ENCODE measurements around the gene FECH. TPM values are rescaled to one million over a fixed set of nuclear protein-coding genes. Genes with fewer than 3 reads are reported as not detected.

The FECH gene
- total and polyA plus RNA-seq, 10 of the 15 experiments (the other 5 are each of a cell fraction or from before 2014, with no cell fraction given): 9.9 to 50.0 (median 30.1) TPM

DNA sequence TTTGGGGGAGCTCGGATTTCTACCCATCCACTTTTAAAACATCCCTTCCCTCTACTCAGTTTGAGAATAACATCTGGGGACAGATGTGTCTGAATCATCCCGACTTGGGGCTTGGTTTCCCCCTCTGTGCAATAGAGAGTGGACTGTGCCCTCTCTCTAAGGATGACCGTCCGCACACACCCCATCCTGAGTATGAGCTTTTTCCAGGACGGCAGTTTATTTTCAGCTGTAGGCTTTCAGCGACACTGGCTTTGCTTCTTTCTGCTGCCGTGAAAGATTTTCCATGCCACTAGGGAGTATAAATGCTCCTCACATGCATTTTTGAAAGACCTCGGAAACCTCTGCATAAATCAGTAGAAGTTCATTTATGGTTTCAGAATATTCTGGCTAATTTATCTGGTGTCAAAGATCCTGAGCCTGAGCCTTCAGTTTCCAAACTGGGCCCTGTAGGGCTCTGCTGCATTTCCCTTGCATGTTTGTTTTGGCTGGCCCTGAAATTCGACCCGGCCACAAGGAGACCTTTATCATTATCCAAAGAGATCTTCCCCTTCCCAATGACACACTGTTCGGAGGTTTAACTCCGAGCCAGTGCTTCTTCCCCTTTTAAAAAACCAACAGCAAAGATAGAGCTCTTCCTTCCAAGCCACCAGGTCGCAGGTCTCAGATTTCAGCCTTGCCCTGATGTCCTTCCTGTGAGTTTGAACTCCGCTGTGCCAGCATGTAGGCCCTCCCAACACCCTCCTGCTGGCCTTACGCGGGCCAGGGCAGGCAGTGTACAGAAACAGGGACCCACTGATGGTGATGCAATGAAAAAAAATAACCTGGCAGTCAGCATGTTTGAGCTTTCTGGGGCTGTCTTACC is 53.3 kb downstream of the FECH start:
- no peaks in the 10 kb centered on the region; a peak in 1 of 4 replicates for H3K27me3 ChIP-seq (replicated peaks in 1 of 2; ENCODE audit: control insufficient read depth in 2 of 2, insufficient read depth in 2 of 2, low read length in 1 of 2)
- DNase-seq (ENCODE audit: low read depth, low spot score): no peak
- TF ChIP-seq SMAD1 (IDR thresholded peaks at IDR 0.05; ENCODE audit: low read depth, partially characterized antibody): no peak
- no peak for TF ChIP-seq NR2F1 (conservative IDR thresholded peaks at IDR 0.05)
- no peak for TF ChIP-seq RELA (IDR thresholded peaks at IDR 0.05; ENCODE audit: borderline replicate concordance, partially characterized antibody)
- TF ChIP-seq HDAC2 (IDR thresholded peaks at IDR 0.05): no peak
- no peak for TF ChIP-seq ZNF207 (IDR thresholded peaks at IDR 0.05; ENCODE audit: borderline replicate concordance)
- TF ChIP-seq, protein P1, sequence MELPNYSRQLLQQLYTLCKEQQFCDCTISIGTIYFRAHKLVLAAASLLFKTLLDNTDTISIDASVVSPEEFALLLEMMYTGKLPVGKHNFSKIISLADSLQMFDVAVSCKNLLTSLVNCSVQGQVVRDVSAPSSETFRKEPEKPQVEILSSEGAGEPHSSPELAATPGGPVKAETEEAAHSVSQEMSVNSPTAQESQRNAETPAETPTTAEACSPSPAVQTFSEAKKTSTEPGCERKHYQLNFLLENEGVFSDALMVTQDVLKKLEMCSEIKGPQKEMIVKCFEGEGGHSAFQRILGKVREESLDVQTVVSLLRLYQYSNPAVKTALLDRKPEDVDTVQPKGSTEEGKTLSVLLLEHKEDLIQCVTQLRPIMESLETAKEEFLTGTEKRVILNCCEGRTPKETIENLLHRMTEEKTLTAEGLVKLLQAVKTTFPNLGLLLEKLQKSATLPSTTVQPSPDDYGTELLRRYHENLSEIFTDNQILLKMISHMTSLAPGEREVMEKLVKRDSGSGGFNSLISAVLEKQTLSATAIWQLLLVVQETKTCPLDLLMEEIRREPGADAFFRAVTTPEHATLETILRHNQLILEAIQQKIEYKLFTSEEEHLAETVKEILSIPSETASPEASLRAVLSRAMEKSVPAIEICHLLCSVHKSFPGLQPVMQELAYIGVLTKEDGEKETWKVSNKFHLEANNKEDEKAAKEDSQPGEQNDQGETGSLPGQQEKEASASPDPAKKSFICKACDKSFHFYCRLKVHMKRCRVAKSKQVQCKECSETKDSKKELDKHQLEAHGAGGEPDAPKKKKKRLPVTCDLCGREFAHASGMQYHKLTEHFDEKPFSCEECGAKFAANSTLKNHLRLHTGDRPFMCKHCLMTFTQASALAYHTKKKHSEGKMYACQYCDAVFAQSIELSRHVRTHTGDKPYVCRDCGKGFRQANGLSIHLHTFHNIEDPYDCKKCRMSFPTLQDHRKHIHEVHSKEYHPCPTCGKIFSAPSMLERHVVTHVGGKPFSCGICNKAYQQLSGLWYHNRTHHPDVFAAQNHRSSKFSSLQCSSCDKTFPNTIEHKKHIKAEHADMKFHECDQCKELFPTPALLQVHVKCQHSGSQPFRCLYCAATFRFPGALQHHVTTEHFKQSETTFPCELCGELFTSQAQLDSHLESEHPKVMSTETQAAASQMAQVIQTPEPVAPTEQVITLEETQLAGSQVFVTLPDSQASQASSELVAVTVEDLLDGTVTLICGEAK (IDR thresholded peaks at IDR 0.05; ENCODE audit: borderline replicate concordance): no peak
- no peak for TF ChIP-seq SUPT20H (IDR thresholded peaks at IDR 0.05; ENCODE audit: borderline replicate concordance, control insufficient read depth, low read depth, low read length)
- no peak for TF ChIP-seq SMC3 (IDR thresholded peaks at IDR 0.05; ENCODE audit: borderline replicate concordance, low read length)
- no peak for TF ChIP-seq RUNX3 (IDR thresholded peaks at IDR 0.05; ENCODE audit: low read length)
- TF ChIP-seq EGR1 (IDR thresholded peaks at IDR 0.05; ENCODE audit: borderline replicate concordance in 1 of 2, low read depth in 2 of 2, low read length in 2 of 2): no peak
- TF ChIP-seq NRF1 (conservative IDR thresholded peaks at IDR 0.05; ENCODE audit: low read depth, low read length): no peak
- TF ChIP-seq ETV6 (conservative IDR thresholded peaks at IDR 0.05 in 1 of 2, IDR thresholded peaks at IDR 0.05 in 1 of 2; ENCODE audit: borderline replicate concordance in 1 of 2, low read depth in 1 of 2): no peak
- TF ChIP-seq FOS (IDR thresholded peaks at IDR 0.05; ENCODE audit: borderline replicate concordance, extremely low read depth, insufficient read length): no peak
- TF ChIP-seq KAT2A (conservative IDR thresholded peaks at IDR 0.05; ENCODE audit: control insufficient read depth, low read depth, low read length): no peak
- no peak for TF ChIP-seq SREBF2 (IDR thresholded peaks at IDR 0.05; ENCODE audit: low read length)
- no peak for TF ChIP-seq EED (IDR thresholded peaks at IDR 0.05; ENCODE audit: low read depth)
- TF ChIP-seq BMI1 (IDR thresholded peaks at IDR 0.05; ENCODE audit: borderline replicate concordance): no peak
- TF ChIP-seq ZNF274 (IDR thresholded peaks at IDR 0.05; ENCODE audit: insufficient read depth, insufficient read length): no peak
- intact Hi-C loops (cut with micrococcal nuclease; ENCODE audit: unreplicated experiment): no loop called here
- H3K79me2 ChIP-seq (ENCODE audit: control insufficient read depth, insufficient read depth, low read length): no peaks in the 10 kb centered on the region
- WGBS (ENCODE audit: insufficient coverage, insufficient replicate concordance, low lambda C conversion rate, missing lambda C conversion rate): 51% methylated on average over 16 of the region's 16 CpGs
- H3K4me3 ChIP-seq: no peak overlapping the region
- H3K4me2 ChIP-seq (ENCODE audit: control insufficient read depth, insufficient read depth): no peak overlapping the region
- FAIRE-seq: no peak
- H2AFZ ChIP-seq (ENCODE audit: control insufficient read depth, low read depth, low read length): no peak overlapping the region
- ChIA-PET POLR2A (no interaction called here), RAD21 (ENCODE audit: unreplicated experiment) (no interaction called here), SMC1A (ENCODE audit: uncharacterized antibody, unreplicated experiment) (interaction anchor here (1.8 kb wide), 1 partner anchor 60 kb away, joined by 4 read pairs; no protein-coding TSS in a partner anchor), CTCF (no interaction called here)
- ATAC-seq: no peak
- H3K4me1 ChIP-seq (ENCODE audit: control insufficient read depth, insufficient read depth, low read length): no peaks in the 10 kb centered on the region
- H3K36me3 ChIP-seq (ENCODE audit: control insufficient read depth in 2 of 2, insufficient read depth in 2 of 2, low read length in 1 of 2): no peaks in the 10 kb centered on the region
- H4K20me1 ChIP-seq (ENCODE audit: control insufficient read depth, insufficient read depth): no peaks in the 10 kb centered on the region
- H3K27ac ChIP-seq (ENCODE audit: control insufficient read depth, insufficient read depth): no peak overlapping the region
- H3K9ac ChIP-seq (ENCODE audit: control insufficient read depth, insufficient read depth, low read length): no peak overlapping the region
- BruUV-seq (replicated peaks): no TSS peak
- no peaks in the 10 kb centered on the region; the same call in 2 of the 3 replicates for H3K9me3 ChIP-seq (replicated peaks; ENCODE audit: control insufficient read depth, insufficient read depth, low read length)
- in situ Hi-C loops (cut with MboI): no loop called here

Measured in GM12878 (cell line).